ENCODE results near the gene TOMM70. TPM values are rescaled to one million over a fixed set of nuclear protein-coding genes. Genes with fewer than 3 reads are reported as not detected.
"Not testable (repeated sequence)": the region's sequence is repeated elsewhere in the genome, so short reads cannot be mapped to it uniquely, and the experiment has no call there.

The TOMM70 gene
- total and polyA plus RNA-seq, 8 donors: 8.4 to 26.3 (median 17.9) TPM

DNA sequence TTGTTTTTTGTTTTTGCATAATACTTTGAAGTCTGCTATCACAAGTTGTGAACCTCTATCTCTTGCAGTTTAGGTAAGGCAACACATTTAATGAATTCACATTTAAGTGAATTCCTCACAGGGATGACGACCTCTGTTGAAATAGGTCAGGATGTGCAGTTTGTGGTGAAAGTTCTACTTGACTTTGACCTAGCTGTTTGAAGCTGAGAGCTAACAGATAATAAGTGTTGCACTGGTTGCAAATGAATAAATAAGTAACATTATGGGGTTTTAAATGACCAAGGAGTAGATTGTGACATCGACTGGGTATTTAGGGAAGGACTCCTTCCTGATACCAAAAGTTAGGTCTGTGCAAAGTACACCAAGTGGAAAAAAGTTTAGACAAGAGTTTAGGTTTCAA lies 42.5 kb downstream of the TOMM70 start:
- TF ChIP-seq, protein P1, sequence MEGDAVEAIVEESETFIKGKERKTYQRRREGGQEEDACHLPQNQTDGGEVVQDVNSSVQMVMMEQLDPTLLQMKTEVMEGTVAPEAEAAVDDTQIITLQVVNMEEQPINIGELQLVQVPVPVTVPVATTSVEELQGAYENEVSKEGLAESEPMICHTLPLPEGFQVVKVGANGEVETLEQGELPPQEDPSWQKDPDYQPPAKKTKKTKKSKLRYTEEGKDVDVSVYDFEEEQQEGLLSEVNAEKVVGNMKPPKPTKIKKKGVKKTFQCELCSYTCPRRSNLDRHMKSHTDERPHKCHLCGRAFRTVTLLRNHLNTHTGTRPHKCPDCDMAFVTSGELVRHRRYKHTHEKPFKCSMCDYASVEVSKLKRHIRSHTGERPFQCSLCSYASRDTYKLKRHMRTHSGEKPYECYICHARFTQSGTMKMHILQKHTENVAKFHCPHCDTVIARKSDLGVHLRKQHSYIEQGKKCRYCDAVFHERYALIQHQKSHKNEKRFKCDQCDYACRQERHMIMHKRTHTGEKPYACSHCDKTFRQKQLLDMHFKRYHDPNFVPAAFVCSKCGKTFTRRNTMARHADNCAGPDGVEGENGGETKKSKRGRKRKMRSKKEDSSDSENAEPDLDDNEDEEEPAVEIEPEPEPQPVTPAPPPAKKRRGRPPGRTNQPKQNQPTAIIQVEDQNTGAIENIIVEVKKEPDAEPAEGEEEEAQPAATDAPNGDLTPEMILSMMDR (IDR thresholded peaks at IDR 0.05): no peak
- no peak for ATAC-seq
- H3K9me3 ChIP-seq: no peaks in the 10 kb centered on the region
- intact Hi-C loops (cut with DNase I): no loop called here
- no peaks in the 10 kb centered on the region for H3K27me3 ChIP-seq
- H3K4me3 ChIP-seq: no peak overlapping the region
- DNase-seq: no peak
- peaks cover 0 to 14% (median 0%) of the 10 kb centered on the region in 3 donors for H3K36me3 ChIP-seq
- 85 to 87% methylated on average over 2 of the region's 2 CpGs for WGBS, 2 donors
- no peak overlapping the region for H3K27ac ChIP-seq
- no peak for FAIRE-seq
- no peaks in the 10 kb centered on the region for H3K4me1 ChIP-seq

DNA sequence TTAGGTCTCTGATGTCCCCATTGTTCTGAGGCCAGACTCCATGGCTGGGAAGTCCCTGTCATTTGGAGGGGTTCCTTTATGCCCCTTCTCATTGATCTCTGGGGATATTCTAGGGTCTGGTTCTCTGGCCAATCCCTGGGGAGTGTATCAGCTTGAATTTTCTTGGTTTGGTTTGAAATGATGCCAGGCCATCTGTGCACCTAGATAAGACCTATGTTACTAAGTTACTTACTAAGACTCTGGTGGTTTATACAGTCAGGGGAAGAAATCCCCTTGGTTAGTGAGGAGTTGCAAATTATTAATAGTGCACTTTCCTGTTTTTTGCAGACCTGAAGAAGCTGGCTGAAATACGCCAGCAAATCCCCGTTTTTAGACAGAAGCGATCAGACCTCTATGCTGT lies 46.0 kb downstream of the TOMM70 start:
- TF ChIP-seq, protein P1 (IDR thresholded peaks at IDR 0.05): no peak
- FAIRE-seq: no peak
- Histone ChIP-seq H3K9me3 (no peaks in the 10 kb centered on the region), H3K4me1 (no peaks in the 10 kb centered on the region), H3K27ac (no peak overlapping the region), H3K36me3 (peaks cover 0 to 5% (median 0%) of the 10 kb centered on the region in 3 donors), H3K27me3 (no peaks in the 10 kb centered on the region), H3K4me3 (no peak overlapping the region)
- peak in 3 of 4 donors; percentile 45 to 82 (median 75) for ATAC-seq
- 58 to 74% methylated on average over 3 of the region's 3 CpGs for WGBS, 2 donors
- intact Hi-C loops (cut with DNase I): no loop called here
- no peak for DNase-seq

DNA sequence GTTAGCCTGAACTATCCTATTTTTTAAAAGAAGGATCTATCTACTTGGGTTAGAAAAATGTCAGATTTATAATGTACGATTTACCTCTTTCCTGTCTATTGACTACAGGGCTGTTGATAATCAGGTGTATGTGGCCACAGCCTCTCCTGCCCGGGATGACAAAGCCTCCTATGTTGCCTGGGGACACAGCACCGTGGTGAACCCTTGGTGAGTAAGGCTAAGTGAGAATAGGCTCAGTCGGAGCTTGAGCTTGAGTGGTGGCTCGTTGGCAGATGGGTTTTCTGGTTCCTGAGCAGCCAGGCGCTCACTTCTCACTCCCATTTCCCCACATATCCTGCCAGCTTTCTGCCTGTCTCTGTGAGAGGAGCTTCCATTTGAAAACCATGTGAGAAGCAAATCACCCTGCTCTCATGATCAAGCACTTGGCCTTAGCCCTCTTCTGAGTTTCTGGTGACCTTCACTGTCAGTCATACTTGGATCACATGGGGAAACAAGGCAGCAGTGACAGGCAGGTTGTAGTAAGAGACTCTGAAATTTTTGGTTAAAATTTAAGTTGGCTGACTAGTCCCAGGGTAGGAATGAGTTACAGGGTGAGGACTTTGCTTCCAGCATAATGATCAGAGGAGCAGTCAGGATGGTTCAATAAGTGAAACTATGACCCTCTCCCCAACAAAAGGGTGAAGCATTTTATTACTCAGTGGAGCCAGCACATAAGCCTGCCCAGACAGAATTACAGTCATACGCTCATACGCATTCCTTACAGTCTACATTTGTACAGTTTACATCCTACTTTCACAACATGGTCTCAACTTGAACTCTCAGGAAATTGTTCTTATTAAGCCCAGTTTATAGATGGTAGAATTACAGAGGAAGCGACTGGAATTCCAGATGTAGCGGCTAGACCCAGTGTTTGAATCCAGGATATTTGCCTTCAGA lies 48.3 kb downstream of the TOMM70 start:
- Histone ChIP-seq H3K27me3 (no peaks in the 10 kb centered on the region), H3K27ac (no peak overlapping the region), H3K36me3 (peaks cover 0 to 15% (median 8%) of the 10 kb centered on the region in 3 donors), H3K4me1 (no peaks in the 10 kb centered on the region), H3K4me3 (no peak overlapping the region), H3K9me3 (no peaks in the 10 kb centered on the region)
- ATAC-seq: peak in 1 of 4 donors; percentile 25
- 92 to 93% methylated on average over 10 of the region's 10 CpGs for WGBS, 2 donors
- no peak for FAIRE-seq
- no peak for DNase-seq
- intact Hi-C loops (cut with DNase I): no loop called here
- TF ChIP-seq, protein P1 (IDR thresholded peaks at IDR 0.05): no peak

DNA sequence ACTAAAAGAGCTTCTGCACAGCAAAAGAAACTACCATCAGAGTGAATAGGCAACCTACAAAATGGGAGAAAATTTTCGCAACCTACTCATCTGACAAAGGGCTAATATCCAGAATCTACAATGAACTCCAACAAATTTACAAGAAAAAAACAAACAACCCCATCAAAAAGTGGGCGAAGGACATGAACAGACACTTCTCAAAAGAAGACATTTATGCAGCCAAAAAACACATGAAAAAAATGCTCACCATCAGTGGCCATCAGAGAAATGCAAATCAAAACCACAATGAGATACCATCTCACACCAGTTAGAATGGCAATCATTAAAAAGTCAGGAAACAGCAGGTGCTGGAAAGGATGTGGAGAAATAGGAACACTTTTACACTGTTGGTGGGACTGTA lies 49.1 kb downstream of the TOMM70 start:
- H3K27me3 ChIP-seq; H3K9me3 ChIP-seq; H3K4me1 ChIP-seq; H3K4me3 ChIP-seq; intact Hi-C loops (cut with DNase I); ATAC-seq; FAIRE-seq; DNase-seq; H3K27ac ChIP-seq: not testable (repeated sequence)
- peaks cover 0 to 15% (median 8%) of the 10 kb centered on the region in 3 donors for H3K36me3 ChIP-seq
- 100% methylated on average over 1 of the region's 2 CpGs; no CpG with 5 or more reads in 1 of the 2 donors for whole genome bisulfite sequencing, 2 donors

DNA sequence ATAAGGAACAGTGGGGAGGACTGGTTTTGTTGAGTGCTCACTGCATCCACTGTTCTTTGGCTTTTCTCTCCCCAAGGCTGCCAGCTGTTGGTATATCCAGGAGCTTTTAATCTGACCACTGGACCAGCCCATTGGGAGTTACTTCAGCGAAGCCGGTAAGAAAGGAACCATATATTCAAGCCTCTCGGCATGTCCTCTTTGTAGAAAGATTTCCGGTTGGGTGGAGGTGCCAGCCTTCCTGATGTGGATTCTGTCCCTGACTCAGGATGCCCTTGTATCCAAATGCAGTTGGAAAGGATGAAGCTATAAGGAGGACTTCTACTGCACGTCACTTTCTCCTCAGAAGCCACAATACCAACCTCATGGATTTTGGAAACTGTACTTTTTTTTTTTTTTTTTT lies 52.2 kb downstream of the TOMM70 start:
- DNase-seq: no peak

More for the DNA sequence above, 52.2 kb downstream of the TOMM70 start:
- Histone ChIP-seq H3K27me3 (no peaks in the 10 kb centered on the region), H3K4me3 (no peak overlapping the region), H3K9me3 (no peaks in the 10 kb centered on the region), H3K4me1 (no peaks in the 10 kb centered on the region), H3K27ac (no peak overlapping the region), H3K36me3 (peaks cover 0 to 15% (median 13%) of the 10 kb centered on the region in 3 donors)
- WGBS, 2 donors: 95 to 98% methylated on average over 5 of the region's 5 CpGs
- no peak for FAIRE-seq
- TF ChIP-seq, protein P1 (IDR thresholded peaks at IDR 0.05): no peak
- ATAC-seq: no peak
- intact Hi-C loops (cut with DNase I): no loop called here
